Fibroblast of skin of left biceps (primary cell): ENCODE results near the gene POMT1.
"Not testable (repeated sequence)": the region's sequence is repeated elsewhere in the genome, so short reads cannot be mapped to it uniquely, and the experiment has no call there.

Source experiments
- DNase-seq, 2 experiments: peaks; one replicate each; pipeline ENCODE4 v3.0.0-alpha.2; 2013; ENCODE audit warnings: low read depth in 2 of 2

POMT1 gene

GRCh38 chr9:131496844-131497405, 5.8 kb upstream of the POMT1 start:
- no peak for DNase-seq

GRCh38 chr9:131499254-131499767, 3.4 kb upstream of the POMT1 start:
- no peak for DNase-seq

GRCh38 chr9:131500377-131500776, 2.3 kb upstream of the POMT1 start:
- DNase-seq = no peak

GRCh38 chr9:131500939-131501541, 1.7 kb upstream of the POMT1 start:
- DNase-seq = peak in 1 of 2 experiments; percentile 28

- DNase-seq = no peak
These were observed 1.1 kb downstream of the POMT1 start for GRCh38 chr9:131503626-131504465.

GRCh38 chr9:131505012-131505411, 2.3 kb downstream of the POMT1 start:
- no peak for DNase-seq

GRCh38 chr9:131511416-131511815, 8.7 kb downstream of the POMT1 start:
- no peak for DNase-seq

- DNase-seq = no peak
These were observed 9.2 kb downstream of the POMT1 start for GRCh38 chr9:131511880-131512279.

- DNase-seq = no peak
These were observed 10.5 kb downstream of the POMT1 start for GRCh38 chr9:131513177-131513576.

- not testable (repeated sequence) for DNase-seq
These were observed 12.9 kb downstream of the POMT1 start for GRCh38 chr9:131515559-131516031.

GRCh38 chr9:131516100-131516499, 13.4 kb downstream of the POMT1 start:
- no peak for DNase-seq

- DNase-seq = no peak
These were observed 14.2 kb downstream of the POMT1 start for GRCh38 chr9:131516930-131517329.

- no peak for DNase-seq
These were observed 15.1 kb downstream of the POMT1 start for GRCh38 chr9:131517761-131518190.

GRCh38 chr9:131518553-131518952, 15.8 kb downstream of the POMT1 start:
- DNase-seq = no peak

GRCh38 chr9:131520503-131520902, 17.8 kb downstream of the POMT1 start:
- DNase-seq = no peak

GRCh38 chr9:131521203-131521602, 18.5 kb downstream of the POMT1 start:
- DNase-seq = no peak

- DNase-seq = no peak
These were observed 19.1 kb downstream of the POMT1 start for GRCh38 chr9:131521822-131522221.

- DNase-seq = no peak
These were observed 19.8 kb downstream of the POMT1 start for GRCh38 chr9:131522257-131523085.

- no peak for DNase-seq
These were observed 20.3 kb downstream of the POMT1 start for GRCh38 chr9:131523086-131523388.

GRCh38 chr9:131523451-131524435, 21.0 kb downstream of the POMT1 start:
- no peak for DNase-seq
